Type B pancreatic cell (in vitro differentiated cells): ENCODE data around the gene DPP6. TPM values are rescaled to one million over a fixed set of nuclear protein-coding genes. Genes with fewer than 3 reads are reported as not detected.
A peak's percentile ranks its signal among the peaks of the same experiment; 100 is the strongest.

Source experiments
- DNase-seq: peaks from one replicate; pipeline ENCODE4 v3.0.0; 2021; ENCODE audit warnings: mixed read lengths; ENCODE audit not compliant: unreplicated experiment; ENCODE audit errors: extremely low spot score
- H3K27ac Mint-ChIP-seq: 2 replicates; pipeline ENCODE4 v1.8.0; 2021; ENCODE audit warnings: mild to moderate bottlenecking, mixed read lengths
- H3K27me3 Mint-ChIP-seq: 2 replicates; pipeline ENCODE4 v1.8.0; 2021; ENCODE audit warnings: mixed read lengths
- H3K36me3 Mint-ChIP-seq: 2 replicates; pipeline ENCODE4 v1.8.0; 2021; ENCODE audit warnings: mixed read lengths
- H3K4me1 Mint-ChIP-seq: one replicate; pipeline ENCODE4 v1.8.0; 2021; ENCODE audit warnings: mixed read lengths; ENCODE audit not compliant: unreplicated experiment
- H3K4me3 Mint-ChIP-seq: 2 replicates; pipeline ENCODE4 v1.8.0; 2021; ENCODE audit warnings: mild to moderate bottlenecking, mixed read lengths
- H3K9me3 Mint-ChIP-seq: 2 replicates; pipeline ENCODE4 v1.8.0; 2021; ENCODE audit warnings: mixed read lengths
- CTCF ChIP-seq: fragments of 200-600 bp; sonication (generic); conservative IDR thresholded peaks from 2 replicates; pipeline ENCODE4 v1.5.0; 2021; ENCODE audit warnings: antibody characterized with exemption, mild to moderate bottlenecking
- total RNA-seq: library from RNA; stranded (reverse); gene quantifications from 2 replicates; pipeline ENCODE4 v1.2.1, GENCODE V29; 2021; ENCODE audit warnings: low replicate concordance

DPP6 gene
- total RNA-seq, 1 donor from 2014 or later = 4.1 TPM

GRCh38 chr7:154304740-154305700 lies 252.8 kb downstream of the DPP6 start:
- no peak for DNase-seq
- H3K9me3 Mint-ChIP-seq = no peaks in the 10 kb centered on the region
- no peaks in the 10 kb centered on the region for H3K4me1 Mint-ChIP-seq
- no peak overlapping the region for H3K27ac Mint-ChIP-seq
- no peaks in the 10 kb centered on the region for H3K36me3 Mint-ChIP-seq
- TF ChIP-seq CTCF = no peak
- peak overlapping the region; percentile 79 for H3K4me3 Mint-ChIP-seq
- H3K27me3 Mint-ChIP-seq = peaks cover 56% of the 10 kb centered on the region

GRCh38 chr7:154306036-154306435 lies 253.8 kb downstream of the DPP6 start:
- Mint-ChIP-seq H3K27me3 (peaks cover 62% of the 10 kb centered on the region), H3K36me3 (no peaks in the 10 kb centered on the region), H3K4me1 (no peaks in the 10 kb centered on the region), H3K27ac (no peak overlapping the region), H3K9me3 (no peaks in the 10 kb centered on the region), H3K4me3 (peak overlapping the region; percentile 79)
- TF ChIP-seq CTCF = no peak
- DNase-seq = no peak

- no peak for TF ChIP-seq CTCF
- Mint-ChIP-seq H3K9me3 (no peaks in the 10 kb centered on the region), H3K27ac (no peak overlapping the region), H3K36me3 (no peaks in the 10 kb centered on the region), H3K27me3 (peaks cover 50% of the 10 kb centered on the region), H3K4me3 (no peak overlapping the region), H3K4me1 (no peaks in the 10 kb centered on the region)
- no peak for DNase-seq
Observed at GRCh38 chr7:154308928-154309327, 256.7 kb downstream of the DPP6 start.

- no peak for DNase-seq
- Mint-ChIP-seq H3K36me3 (no peaks in the 10 kb centered on the region), H3K4me3 (no peak overlapping the region), H3K27ac (no peak overlapping the region), H3K27me3 (peaks cover 48% of the 10 kb centered on the region), H3K4me1 (no peaks in the 10 kb centered on the region), H3K9me3 (no peaks in the 10 kb centered on the region)
- no peak for TF ChIP-seq CTCF
Observed at GRCh38 chr7:154310114-154310513, 257.9 kb downstream of the DPP6 start.

- no peaks in the 10 kb centered on the region for H3K36me3 Mint-ChIP-seq
- no peaks in the 10 kb centered on the region for H3K4me1 Mint-ChIP-seq
- TF ChIP-seq CTCF = no peak
- no peaks in the 10 kb centered on the region for H3K9me3 Mint-ChIP-seq
- no peak overlapping the region for H3K27ac Mint-ChIP-seq
- peaks cover 3% of the 10 kb centered on the region for H3K27me3 Mint-ChIP-seq
- no peak for DNase-seq
- H3K4me3 Mint-ChIP-seq = no peak overlapping the region
Observed at GRCh38 chr7:154324196-154324595, 272.0 kb downstream of the DPP6 start.
